Suppressor macrophage (primary cell): ENCODE data around the gene TMA7B.

Source experiments
- DNase-seq, 4 experiments: peaks; one replicate each; pipeline ENCODE4 v3.0.0-alpha.2; 2020 to 2022

TMA7B gene

GRCh38 chr22:39952347-39952746 is 7.8 kb upstream of the TMA7B start:
- no peak for DNase-seq

GRCh38 chr22:39953101-39953500 is 7.1 kb upstream of the TMA7B start:
- DNase-seq: no peak

GRCh38 chr22:39954584-39955055 is 5.6 kb upstream of the TMA7B start:
- DNase-seq: no peak

GRCh38 chr22:39955675-39956074 is 4.5 kb upstream of the TMA7B start:
- no peak for DNase-seq

GRCh38 chr22:39956932-39957664 is 3.1 kb upstream of the TMA7B start:
- DNase-seq: peak; percentile 52 to 69 (median 64)

GRCh38 chr22:39958009-39958711 is 2.0 kb upstream of the TMA7B start:
- DNase-seq: no peak

- DNase-seq: no peak
Observed at GRCh38 chr22:39958949-39959639, 1.1 kb upstream of the TMA7B start.

GRCh38 chr22:39960791-39961746 is 872 bp downstream of the TMA7B start:
- DNase-seq: peak; percentile 78 to 86 (median 80)

GRCh38 chr22:39962071-39962470 is 1.9 kb downstream of the TMA7B start:
- no peak for DNase-seq

GRCh38 chr22:39965748-39966147 is 5.6 kb downstream of the TMA7B start:
- no peak for DNase-seq

- DNase-seq: no peak
Observed at GRCh38 chr22:39966470-39966869, 6.3 kb downstream of the TMA7B start.

- no peak for DNase-seq
Observed at GRCh38 chr22:39967103-39967829, 7.1 kb downstream of the TMA7B start.

GRCh38 chr22:39967996-39968972 is 8.1 kb downstream of the TMA7B start:
- DNase-seq: no peak

- no peak for DNase-seq
Observed at GRCh38 chr22:39970742-39971141, 10.5 kb downstream of the TMA7B start.

GRCh38 chr22:39972641-39973040 is 12.4 kb downstream of the TMA7B start:
- no peak for DNase-seq

GRCh38 chr22:39973656-39974055 is 13.5 kb downstream of the TMA7B start:
- no peak for DNase-seq

- no peak for DNase-seq
Observed at GRCh38 chr22:39974065-39974464, 13.9 kb downstream of the TMA7B start.

GRCh38 chr22:39979048-39979447 is 18.9 kb downstream of the TMA7B start:
- no peak for DNase-seq

- no peak for DNase-seq
Observed at GRCh38 chr22:39979458-39979857, 19.3 kb downstream of the TMA7B start.

- no peak for DNase-seq
Observed at GRCh38 chr22:39980596-39980995, 20.4 kb downstream of the TMA7B start.
